Hepatocyte (in vitro differentiated cells): ENCODE results near the gene PLCB2.

Source experiments
- CTCF ChIP-seq: fragments of 200-600 bp; sonication (generic); IDR thresholded peaks from 2 replicates; pipeline ENCODE4 v1.5.1; 2016; ENCODE audit warnings: antibody characterized with exemption, mild to moderate bottlenecking; ENCODE audit not compliant: poor library complexity
- EZH2 ChIP-seq: fragments of 200-600 bp; sonication (generic); IDR thresholded peaks from 2 replicates; pipeline ENCODE4 v1.6.1; 2016; ENCODE audit warnings: antibody characterized with exemption, mild to moderate bottlenecking, borderline replicate concordance
- EZH2phosphoT487 ChIP-seq: fragments of 200-600 bp; sonication (generic); IDR thresholded peaks from one replicate; pipeline ENCODE4 v1.6.1; 2018; ENCODE audit warnings: antibody characterized with exemption, mild to moderate bottlenecking, low read depth, moderate library complexity; ENCODE audit not compliant: unreplicated experiment, severe bottlenecking

DNA sequence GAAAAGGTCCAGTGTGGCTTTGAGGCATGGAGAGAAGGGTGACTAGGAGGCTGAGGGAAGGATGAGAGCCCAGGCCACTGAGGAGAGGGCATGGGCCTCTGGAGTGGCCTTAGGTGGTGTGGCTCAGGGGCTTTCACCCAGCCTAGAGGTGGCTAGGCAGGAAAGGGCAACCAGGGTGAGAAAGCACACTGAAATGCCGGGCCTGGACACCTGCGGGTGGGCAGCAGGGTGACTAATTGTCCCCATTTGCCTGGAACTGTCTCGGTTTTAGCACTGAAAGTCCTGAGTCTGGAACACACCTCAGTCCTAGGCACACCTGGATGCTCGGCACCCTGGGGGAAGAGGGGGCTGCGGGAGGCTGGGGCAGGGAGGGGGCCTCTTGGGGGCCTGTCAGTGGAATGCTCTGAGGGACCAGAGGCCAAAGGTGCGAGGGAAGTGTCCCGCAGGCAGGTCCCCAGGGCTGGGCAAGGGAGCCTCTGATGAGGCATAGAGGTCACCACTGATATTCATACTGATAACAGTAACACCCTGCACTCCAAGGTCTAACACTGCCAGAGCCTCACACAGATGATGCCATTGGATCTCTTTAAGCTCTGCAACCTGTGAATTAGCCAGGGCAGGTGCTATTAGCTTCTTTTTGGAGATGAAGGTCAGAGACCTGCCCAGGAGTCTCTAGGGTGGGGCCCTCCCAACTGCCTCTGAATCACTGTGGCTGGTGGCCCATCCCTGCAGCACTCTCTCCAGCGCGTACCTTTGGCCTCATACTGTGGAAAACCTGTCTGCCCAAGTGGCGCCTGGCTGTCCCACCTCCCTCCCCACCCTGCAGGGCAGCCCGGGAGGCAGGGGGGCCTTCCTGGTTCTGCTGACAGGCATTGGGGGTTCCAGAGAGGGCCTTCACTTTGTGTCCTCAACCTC, 40.1 kb upstream of the PLCB2 start:
- no peak for TF ChIP-seq CTCF
- no peak for TF ChIP-seq EZH2
- TF ChIP-seq EZH2phosphoT487, result no peak
